K562 (cell line): Measurements from ENCODE around the gene OCEL1. TPM values are rescaled to one million over a fixed set of nuclear protein-coding genes. Genes with fewer than 3 reads are reported as not detected.

Experiments
- DMBX1 ChIP-seq: fragments of 250-450 bp; sonication (Bioruptor Pico); IDR thresholded peaks from 2 replicates; pipeline ENCODE4 v1.8.0; 2022; ENCODE audit warnings: inconsistent platforms, mild to moderate bottlenecking, moderate library complexity, borderline replicate concordance
- ETV5 ChIP-seq: sonication (generic); formaldehyde crosslinking; IDR thresholded peaks from 2 replicates; pipeline ENCODE4 v1.4.0; 2020; ENCODE audit warnings: low read depth, mild to moderate bottlenecking, missing genetic modification reagents
- HDAC1 ChIP-seq, 2 experiments: fragments of 450-650 bp; IDR thresholded peaks; 2 replicates each; pipeline ENCODE4 v1.6.1; 2016 to 2017; ENCODE audit warnings: inconsistent platforms in 1 of 2, mild to moderate bottlenecking in 1 of 2, moderate library complexity in 1 of 2
- NR4A1 ChIP-seq, 2 experiments: fragments of 250-450 bp in 1 of 2; fragments of 450-650 bp in 1 of 2; sonication (Bioruptor Pico) in 1 of 2; IDR thresholded peaks; 2 replicates each; pipeline versions ENCODE4 v1.4.0 to v1.6.1; 2016 to 2020; ENCODE audit warnings: mild to moderate bottlenecking in 2 of 2, missing compliant biosample characterization in 1 of 2, missing genetic modification characterization in 1 of 2, moderate library complexity in 1 of 2
- PCBP1 ChIP-seq: fragments of 200-400 bp; formaldehyde crosslinking; IDR thresholded peaks from 2 replicates; pipeline ENCODE4 v1.6.1; 2018; ENCODE audit warnings: mild to moderate bottlenecking, low read depth, low read length; ENCODE audit not compliant: poor library complexity, severe bottlenecking
- polyA plus RNA-seq, 8 experiments: library from polyadenylated mRNA; depleted of rRNA in 4 of 8; stranded (reverse) in 5 of 8; unstranded in 3 of 8; fragments of >200 nt; fragmentation: Nextera tagmentation in 2 of 8; fragmentation: Illumina TruSeq in 1 of 8; extraction: Ambion mirVana in 2 of 8; extraction: Trizol in 1 of 8; gene quantifications; 2 replicates each; pipeline versions ENCODE4 v1.2.1 to v1.2.3, GENCODE V29; 2011 to 2014; ENCODE audit warnings: inconsistent platforms in 1 of 8, missing spikeins in 1 of 8
- total RNA-seq, 7 experiments: library from RNA; depleted of rRNA in 6 of 7; stranded (reverse); fragments of >200 nt in 6 of 7; fragmentation: Illumina TruSeq in 2 of 7; extraction: Trizol in 2 of 7; gene quantifications; 2 replicates each; pipeline versions ENCODE4 v1.2.1 to v1.2.3, GENCODE V29; 2011 to 2021; ENCODE audit warnings: low replicate concordance in 1 of 7
- TF ChIP-seq, protein P1 (sequence below): fragments of 200-800 bp; sonication (Bioruptor generic); IDR thresholded peaks from 2 replicates; pipeline ENCODE4 v1.6.1; 2016; ENCODE audit warnings: missing genetic modification characterization, missing compliant biosample characterization
- TF ChIP-seq, protein P2 (sequence below): fragments of 450-650 bp; IDR thresholded peaks from 2 replicates; pipeline ENCODE4 v1.6.1; 2017; ENCODE audit warnings: mild to moderate bottlenecking, moderate library complexity
- TF ChIP-seq, protein P3 (sequence below): fragments of 250-450 bp; sonication (Bioruptor Pico); IDR thresholded peaks from 2 replicates; pipeline ENCODE4 v1.5.0; 2022; ENCODE audit warnings: mild to moderate bottlenecking
- TF ChIP-seq, protein P4 (sequence below), 3 experiments: fragments of 200-800 bp in 1 of 3; sonication (Bioruptor generic) in 1 of 3; sonication (generic) in 1 of 3; formaldehyde crosslinking in 1 of 3; IDR thresholded peaks; 2 replicates each; pipeline versions ENCODE4 v1.6.1 to v1.8.0; 2016 to 2022; ENCODE audit warnings: mild to moderate bottlenecking in 2 of 3, missing compliant biosample characterization in 2 of 3, missing genetic modification characterization in 2 of 3, missing genetic modification reagents in 1 of 3
- TF ChIP-seq, protein P5 (sequence below), 2 experiments: fragments of 150-350 bp in 1 of 2; IDR thresholded peaks; 2 replicates each; pipeline ENCODE4 v1.6.1; 2012 to 2016; ENCODE audit warnings: low read depth in 2 of 2, low read length in 2 of 2, mild to moderate bottlenecking in 1 of 2, moderate library complexity in 1 of 2

OCEL1 gene
- total and polyA plus RNA-seq, 9 of the 15 experiments (the other 6 are each of a cell fraction or from before 2014, with no cell fraction given), result 8.0 to 38.0 (median 12.4) TPM

DNA sequence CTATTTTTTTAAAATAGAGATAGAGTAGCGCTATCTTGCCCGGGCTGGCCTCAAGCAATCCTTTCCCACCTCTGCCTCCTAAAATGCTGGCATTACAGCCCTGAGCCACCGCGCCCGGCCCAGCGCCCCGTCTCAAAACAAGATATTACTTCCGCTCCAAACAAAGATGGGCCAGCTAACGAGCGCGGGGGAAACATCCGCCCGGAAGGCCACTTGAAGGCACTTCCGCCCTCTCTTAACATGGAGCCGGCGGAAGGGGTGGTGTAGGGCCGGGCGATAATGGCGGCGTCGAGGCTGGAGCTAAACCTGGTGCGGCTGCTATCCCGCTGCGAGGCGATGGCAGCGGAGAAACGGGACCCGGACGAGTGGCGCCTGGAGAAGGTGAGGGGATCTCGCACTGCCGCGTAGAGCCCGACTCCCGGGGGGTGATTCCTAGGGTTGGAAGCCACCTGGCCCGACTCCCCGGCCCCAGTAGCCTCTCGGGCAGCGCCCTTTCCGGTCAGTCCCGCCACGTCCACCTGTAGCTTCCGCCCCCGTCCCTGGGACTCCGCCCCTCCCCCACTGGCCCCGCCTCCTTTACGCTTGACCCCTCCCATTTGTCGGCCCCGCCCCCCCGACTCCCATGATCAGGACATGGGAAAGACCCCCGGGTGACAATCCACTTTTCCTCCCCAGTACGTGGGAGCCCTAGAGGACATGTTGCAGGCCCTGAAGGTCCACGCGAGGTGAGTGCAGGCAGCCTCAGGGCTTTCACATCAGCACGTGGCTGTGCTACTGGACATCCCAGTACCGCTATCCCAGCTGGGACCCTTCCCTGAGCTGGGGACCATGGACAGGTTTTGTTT lies 10.7 kb upstream of the OCEL1 start, which contains the start of gene USE1 (continued):
- TF ChIP-seq, protein P1, sequence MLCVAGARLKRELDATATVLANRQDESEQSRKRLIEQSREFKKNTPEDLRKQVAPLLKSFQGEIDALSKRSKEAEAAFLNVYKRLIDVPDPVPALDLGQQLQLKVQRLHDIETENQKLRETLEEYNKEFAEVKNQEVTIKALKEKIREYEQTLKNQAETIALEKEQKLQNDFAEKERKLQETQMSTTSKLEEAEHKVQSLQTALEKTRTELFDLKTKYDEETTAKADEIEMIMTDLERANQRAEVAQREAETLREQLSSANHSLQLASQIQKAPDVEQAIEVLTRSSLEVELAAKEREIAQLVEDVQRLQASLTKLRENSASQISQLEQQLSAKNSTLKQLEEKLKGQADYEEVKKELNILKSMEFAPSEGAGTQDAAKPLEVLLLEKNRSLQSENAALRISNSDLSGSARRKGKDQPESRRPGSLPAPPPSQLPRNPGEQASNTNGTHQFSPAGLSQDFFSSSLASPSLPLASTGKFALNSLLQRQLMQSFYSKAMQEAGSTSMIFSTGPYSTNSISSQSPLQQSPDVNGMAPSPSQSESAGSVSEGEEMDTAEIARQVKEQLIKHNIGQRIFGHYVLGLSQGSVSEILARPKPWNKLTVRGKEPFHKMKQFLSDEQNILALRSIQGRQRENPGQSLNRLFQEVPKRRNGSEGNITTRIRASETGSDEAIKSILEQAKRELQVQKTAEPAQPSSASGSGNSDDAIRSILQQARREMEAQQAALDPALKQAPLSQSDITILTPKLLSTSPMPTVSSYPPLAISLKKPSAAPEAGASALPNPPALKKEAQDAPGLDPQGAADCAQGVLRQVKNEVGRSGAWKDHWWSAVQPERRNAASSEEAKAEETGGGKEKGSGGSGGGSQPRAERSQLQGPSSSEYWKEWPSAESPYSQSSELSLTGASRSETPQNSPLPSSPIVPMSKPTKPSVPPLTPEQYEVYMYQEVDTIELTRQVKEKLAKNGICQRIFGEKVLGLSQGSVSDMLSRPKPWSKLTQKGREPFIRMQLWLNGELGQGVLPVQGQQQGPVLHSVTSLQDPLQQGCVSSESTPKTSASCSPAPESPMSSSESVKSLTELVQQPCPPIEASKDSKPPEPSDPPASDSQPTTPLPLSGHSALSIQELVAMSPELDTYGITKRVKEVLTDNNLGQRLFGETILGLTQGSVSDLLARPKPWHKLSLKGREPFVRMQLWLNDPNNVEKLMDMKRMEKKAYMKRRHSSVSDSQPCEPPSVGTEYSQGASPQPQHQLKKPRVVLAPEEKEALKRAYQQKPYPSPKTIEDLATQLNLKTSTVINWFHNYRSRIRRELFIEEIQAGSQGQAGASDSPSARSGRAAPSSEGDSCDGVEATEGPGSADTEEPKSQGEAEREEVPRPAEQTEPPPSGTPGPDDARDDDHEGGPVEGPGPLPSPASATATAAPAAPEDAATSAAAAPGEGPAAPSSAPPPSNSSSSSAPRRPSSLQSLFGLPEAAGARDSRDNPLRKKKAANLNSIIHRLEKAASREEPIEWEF (CRISPR knock-in tag), result no peak
- peak; percentile 53; the same call in 1 of the 2 replicates for TF ChIP-seq DMBX1 (CRISPR knock-in tag)
- TF ChIP-seq, protein P2, sequence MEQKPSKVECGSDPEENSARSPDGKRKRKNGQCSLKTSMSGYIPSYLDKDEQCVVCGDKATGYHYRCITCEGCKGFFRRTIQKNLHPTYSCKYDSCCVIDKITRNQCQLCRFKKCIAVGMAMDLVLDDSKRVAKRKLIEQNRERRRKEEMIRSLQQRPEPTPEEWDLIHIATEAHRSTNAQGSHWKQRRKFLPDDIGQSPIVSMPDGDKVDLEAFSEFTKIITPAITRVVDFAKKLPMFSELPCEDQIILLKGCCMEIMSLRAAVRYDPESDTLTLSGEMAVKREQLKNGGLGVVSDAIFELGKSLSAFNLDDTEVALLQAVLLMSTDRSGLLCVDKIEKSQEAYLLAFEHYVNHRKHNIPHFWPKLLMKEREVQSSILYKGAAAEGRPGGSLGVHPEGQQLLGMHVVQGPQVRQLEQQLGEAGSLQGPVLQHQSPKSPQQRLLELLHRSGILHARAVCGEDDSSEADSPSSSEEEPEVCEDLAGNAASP, result no peak
- TF ChIP-seq, protein P3, sequence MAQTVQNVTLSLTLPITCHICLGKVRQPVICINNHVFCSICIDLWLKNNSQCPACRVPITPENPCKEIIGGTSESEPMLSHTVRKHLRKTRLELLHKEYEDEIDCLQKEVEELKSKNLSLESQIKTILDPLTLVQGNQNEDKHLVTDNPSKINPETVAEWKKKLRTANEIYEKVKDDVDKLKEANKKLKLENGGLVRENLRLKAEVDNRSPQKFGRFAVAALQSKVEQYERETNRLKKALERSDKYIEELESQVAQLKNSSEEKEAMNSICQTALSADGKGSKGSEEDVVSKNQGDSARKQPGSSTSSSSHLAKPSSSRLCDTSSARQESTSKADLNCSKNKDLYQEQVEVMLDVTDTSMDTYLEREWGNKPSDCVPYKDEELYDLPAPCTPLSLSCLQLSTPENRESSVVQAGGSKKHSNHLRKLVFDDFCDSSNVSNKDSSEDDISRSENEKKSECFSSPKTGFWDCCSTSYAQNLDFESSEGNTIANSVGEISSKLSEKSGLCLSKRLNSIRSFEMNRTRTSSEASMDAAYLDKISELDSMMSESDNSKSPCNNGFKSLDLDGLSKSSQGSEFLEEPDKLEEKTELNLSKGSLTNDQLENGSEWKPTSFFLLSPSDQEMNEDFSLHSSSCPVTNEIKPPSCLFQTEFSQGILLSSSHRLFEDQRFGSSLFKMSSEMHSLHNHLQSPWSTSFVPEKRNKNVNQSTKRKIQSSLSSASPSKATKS, result no peak
- TF ChIP-seq NR4A1 (CRISPR knock-in tag; IDR thresholded peaks at IDR 0.05), result no peak
- 0 out of 2 replicates have a peak, but pooled peaks have one; percentile 29 for TF ChIP-seq NR4A1 (tag; IDR thresholded peaks at IDR 0.05)
- TF ChIP-seq HDAC1 (IDR thresholded peaks at IDR 0.05), result peak in 1 of 2 experiments; percentile 90; a peak in 2 of 4 replicates
- peak; percentile 78 for TF ChIP-seq PCBP1
- TF ChIP-seq, protein P4, sequence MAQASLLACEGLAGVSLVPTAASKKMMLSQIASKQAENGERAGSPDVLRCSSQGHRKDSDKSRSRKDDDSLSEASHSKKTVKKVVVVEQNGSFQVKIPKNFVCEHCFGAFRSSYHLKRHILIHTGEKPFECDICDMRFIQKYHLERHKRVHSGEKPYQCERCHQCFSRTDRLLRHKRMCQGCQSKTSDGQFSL (CRISPR knock-in tag; IDR thresholded peaks at IDR 0.05), result peak; percentile 66
- TF ChIP-seq, protein P4 (tag; IDR thresholded peaks at IDR 0.05), result no peak
- TF ChIP-seq ETV5 (CRISPR knock-in tag), result peak; percentile 99
- TF ChIP-seq, protein P5, sequence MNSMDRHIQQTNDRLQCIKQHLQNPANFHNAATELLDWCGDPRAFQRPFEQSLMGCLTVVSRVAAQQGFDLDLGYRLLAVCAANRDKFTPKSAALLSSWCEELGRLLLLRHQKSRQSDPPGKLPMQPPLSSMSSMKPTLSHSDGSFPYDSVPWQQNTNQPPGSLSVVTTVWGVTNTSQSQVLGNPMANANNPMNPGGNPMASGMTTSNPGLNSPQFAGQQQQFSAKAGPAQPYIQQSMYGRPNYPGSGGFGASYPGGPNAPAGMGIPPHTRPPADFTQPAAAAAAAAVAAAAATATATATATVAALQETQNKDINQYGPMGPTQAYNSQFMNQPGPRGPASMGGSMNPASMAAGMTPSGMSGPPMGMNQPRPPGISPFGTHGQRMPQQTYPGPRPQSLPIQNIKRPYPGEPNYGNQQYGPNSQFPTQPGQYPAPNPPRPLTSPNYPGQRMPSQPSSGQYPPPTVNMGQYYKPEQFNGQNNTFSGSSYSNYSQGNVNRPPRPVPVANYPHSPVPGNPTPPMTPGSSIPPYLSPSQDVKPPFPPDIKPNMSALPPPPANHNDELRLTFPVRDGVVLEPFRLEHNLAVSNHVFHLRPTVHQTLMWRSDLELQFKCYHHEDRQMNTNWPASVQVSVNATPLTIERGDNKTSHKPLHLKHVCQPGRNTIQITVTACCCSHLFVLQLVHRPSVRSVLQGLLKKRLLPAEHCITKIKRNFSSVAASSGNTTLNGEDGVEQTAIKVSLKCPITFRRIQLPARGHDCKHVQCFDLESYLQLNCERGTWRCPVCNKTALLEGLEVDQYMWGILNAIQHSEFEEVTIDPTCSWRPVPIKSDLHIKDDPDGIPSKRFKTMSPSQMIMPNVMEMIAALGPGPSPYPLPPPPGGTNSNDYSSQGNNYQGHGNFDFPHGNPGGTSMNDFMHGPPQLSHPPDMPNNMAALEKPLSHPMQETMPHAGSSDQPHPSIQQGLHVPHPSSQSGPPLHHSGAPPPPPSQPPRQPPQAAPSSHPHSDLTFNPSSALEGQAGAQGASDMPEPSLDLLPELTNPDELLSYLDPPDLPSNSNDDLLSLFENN (IDR thresholded peaks at IDR 0.05; ENCODE audit: low read depth in 2 of 2, low read length in 2 of 2), result 0 out of 4 replicates have a peak, but pooled peaks of 1 of the 2 experiments have one; percentile 44
